ENCODE measurements around the gene SMIM30.
A peak's percentile ranks its signal among the peaks of the same experiment; 100 is the strongest.

Gene SMIM30

DNA sequence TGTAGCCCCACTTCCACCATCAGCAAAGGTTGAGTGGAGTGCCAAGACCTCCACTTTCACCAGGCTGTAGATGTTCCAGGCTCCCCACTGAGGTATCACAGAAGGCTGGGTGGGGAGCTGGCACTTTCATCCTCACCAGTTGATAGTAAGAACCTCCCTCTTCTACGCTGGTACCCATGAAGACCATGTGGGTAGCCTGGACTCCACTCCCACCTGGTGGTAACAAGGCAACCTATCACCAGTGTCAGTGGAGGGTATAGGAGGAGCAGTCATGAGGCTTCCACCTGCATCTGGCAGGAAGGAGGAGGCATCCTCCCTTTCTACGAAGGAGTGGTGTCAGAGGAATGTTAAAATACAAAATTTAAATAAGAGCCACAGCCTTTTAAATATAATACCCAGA, 4.4 kb downstream of the SMIM30 start:
- Histone ChIP-seq H3K27me3 (ENCODE audit: control insufficient read depth, insufficient read depth, low read length) (no peaks in the 10 kb centered on the region), H3K9ac (no peak overlapping the region), H3K27ac (no peak overlapping the region), H3K9me3 (ENCODE audit: control insufficient read depth, low read length) (no peaks in the 10 kb centered on the region), H2AFZ (no peak overlapping the region), H3K36me3 (ENCODE audit: control insufficient read depth, insufficient read depth, low read length) (no peaks in the 10 kb centered on the region), H3K79me2 (no peaks in the 10 kb centered on the region), H3K4me3 (ENCODE audit: low read depth, low read length) (no peak overlapping the region), H3K4me1 (no peaks in the 10 kb centered on the region), H3K4me2 (ENCODE audit: low read length) (no peak overlapping the region)
- TF ChIP-seq, protein P1, sequence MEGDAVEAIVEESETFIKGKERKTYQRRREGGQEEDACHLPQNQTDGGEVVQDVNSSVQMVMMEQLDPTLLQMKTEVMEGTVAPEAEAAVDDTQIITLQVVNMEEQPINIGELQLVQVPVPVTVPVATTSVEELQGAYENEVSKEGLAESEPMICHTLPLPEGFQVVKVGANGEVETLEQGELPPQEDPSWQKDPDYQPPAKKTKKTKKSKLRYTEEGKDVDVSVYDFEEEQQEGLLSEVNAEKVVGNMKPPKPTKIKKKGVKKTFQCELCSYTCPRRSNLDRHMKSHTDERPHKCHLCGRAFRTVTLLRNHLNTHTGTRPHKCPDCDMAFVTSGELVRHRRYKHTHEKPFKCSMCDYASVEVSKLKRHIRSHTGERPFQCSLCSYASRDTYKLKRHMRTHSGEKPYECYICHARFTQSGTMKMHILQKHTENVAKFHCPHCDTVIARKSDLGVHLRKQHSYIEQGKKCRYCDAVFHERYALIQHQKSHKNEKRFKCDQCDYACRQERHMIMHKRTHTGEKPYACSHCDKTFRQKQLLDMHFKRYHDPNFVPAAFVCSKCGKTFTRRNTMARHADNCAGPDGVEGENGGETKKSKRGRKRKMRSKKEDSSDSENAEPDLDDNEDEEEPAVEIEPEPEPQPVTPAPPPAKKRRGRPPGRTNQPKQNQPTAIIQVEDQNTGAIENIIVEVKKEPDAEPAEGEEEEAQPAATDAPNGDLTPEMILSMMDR (IDR thresholded peaks at IDR 0.05) = peak; percentile 45

DNA sequence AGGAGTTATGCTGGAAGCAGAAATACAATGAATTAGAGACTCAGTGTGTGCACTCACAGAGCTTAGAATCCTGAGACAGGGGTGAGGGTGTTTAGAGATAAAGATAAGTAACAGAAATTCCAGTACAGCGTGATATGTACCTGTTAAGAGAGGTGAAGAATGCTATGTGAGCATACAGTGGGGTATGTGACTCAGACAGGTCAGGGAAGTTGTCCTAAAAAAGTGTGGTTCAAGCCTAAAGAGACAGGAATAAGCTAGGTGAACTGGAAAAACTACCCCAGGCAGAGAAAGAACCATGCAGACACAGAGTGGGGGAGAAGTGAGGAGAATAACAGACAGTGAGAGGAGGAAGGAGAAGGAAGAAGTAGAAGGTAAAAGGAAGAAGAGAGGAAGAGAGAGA, 8.6 kb downstream of the SMIM30 start:
- Histone ChIP-seq H3K4me1 (no peaks in the 10 kb centered on the region), H3K79me2 (no peaks in the 10 kb centered on the region), H2AFZ (no peak overlapping the region), H3K4me3 (ENCODE audit: low read depth, low read length) (no peak overlapping the region), H3K9me3 (ENCODE audit: control insufficient read depth, low read length) (no peaks in the 10 kb centered on the region), H3K27me3 (ENCODE audit: control insufficient read depth, insufficient read depth, low read length) (no peaks in the 10 kb centered on the region), H3K9ac (no peak overlapping the region), H3K4me2 (ENCODE audit: low read length) (no peak overlapping the region), H3K27ac (no peak overlapping the region), H3K36me3 (ENCODE audit: control insufficient read depth, insufficient read depth, low read length) (no peaks in the 10 kb centered on the region)
- TF ChIP-seq, protein P1 (IDR thresholded peaks at IDR 0.05) = no peak

DNA sequence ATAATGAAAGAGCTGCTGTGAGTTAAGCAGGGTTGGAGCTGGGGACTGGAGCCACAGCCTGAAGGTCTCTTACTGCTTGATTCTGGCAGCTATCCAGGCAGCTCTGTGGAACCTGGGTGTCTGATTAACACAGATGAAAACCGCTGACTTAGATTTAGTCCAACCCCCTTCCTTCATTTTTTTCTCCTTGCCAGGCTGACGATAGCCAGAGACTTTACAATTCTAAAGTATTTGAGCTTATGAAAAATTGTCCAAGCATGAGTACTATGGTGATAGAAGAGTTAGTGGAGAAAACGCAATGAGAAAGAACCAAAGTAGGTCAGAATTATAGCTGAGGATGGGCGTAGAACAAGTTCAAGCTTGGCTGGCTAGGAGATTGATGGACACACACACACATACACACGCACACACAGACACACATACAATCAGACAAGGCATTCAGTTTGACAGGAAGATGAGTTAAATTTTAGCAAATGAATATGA, 18.2 kb downstream of the SMIM30 start:
- no peak overlapping the region for H3K9ac ChIP-seq
- H3K9me3 ChIP-seq (ENCODE audit: control insufficient read depth, low read length) = no peaks in the 10 kb centered on the region
- peak overlapping the region; percentile 40 for H3K4me3 ChIP-seq (ENCODE audit: low read depth, low read length)
- TF ChIP-seq, protein P1 (IDR thresholded peaks at IDR 0.05) = no peak
- H3K36me3 ChIP-seq (ENCODE audit: control insufficient read depth, insufficient read depth, low read length) = no peaks in the 10 kb centered on the region
- peaks cover 6% of the 10 kb centered on the region for H3K4me1 ChIP-seq
- H2AFZ ChIP-seq = peak overlapping the region; percentile 60
- no peaks in the 10 kb centered on the region for H3K79me2 ChIP-seq
- H3K4me2 ChIP-seq (ENCODE audit: low read length) = peak overlapping the region; percentile 44
- peak overlapping the region; percentile 2 for H3K27ac ChIP-seq
- no peaks in the 10 kb centered on the region for H3K27me3 ChIP-seq (ENCODE audit: control insufficient read depth, insufficient read depth, low read length)

DNA sequence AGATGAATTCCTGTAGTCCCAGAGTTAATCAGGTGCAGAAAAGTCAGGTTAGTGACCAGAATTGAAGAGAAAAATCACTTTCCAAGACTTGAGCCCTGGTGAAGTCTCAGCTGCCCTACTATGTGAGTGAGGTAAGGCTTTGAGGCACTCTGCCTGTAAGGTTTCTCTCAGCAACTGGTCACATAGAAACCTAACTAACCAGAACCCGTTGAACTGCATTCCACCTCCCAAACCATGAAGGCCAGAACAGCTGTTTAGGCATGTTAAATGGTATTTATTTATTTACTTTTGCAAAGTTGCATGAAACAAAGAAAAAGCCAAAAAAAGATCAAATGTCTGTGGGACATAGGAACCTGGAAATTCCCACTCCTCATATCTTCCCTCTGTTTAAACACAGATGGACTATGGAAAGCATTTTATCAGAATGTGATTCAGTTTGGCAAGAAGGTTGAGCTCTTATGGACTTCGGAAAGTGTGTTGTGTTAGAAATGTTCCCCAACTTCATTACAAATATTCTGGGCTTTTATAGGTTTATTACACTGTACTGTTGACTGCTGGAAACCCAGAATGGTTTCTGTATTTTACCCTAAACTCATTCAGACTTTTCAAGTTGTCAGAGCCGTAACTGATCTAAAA, 19.0 kb downstream of the SMIM30 start:
- peak overlapping the region; percentile 2 for H3K27ac ChIP-seq
- H3K4me3 ChIP-seq (ENCODE audit: low read depth, low read length) = peak overlapping the region; percentile 38
- peak overlapping the region; percentile 44 for H3K4me2 ChIP-seq (ENCODE audit: low read length)
- TF ChIP-seq, protein P1 (IDR thresholded peaks at IDR 0.05) = no peak
- H3K36me3 ChIP-seq (ENCODE audit: control insufficient read depth, insufficient read depth, low read length) = no peaks in the 10 kb centered on the region
- H3K9ac ChIP-seq = no peak overlapping the region
- H3K27me3 ChIP-seq (ENCODE audit: control insufficient read depth, insufficient read depth, low read length) = no peaks in the 10 kb centered on the region
- no peaks in the 10 kb centered on the region for H3K79me2 ChIP-seq
- H3K9me3 ChIP-seq (ENCODE audit: control insufficient read depth, low read length) = no peaks in the 10 kb centered on the region
- H3K4me1 ChIP-seq = peaks cover 6% of the 10 kb centered on the region
- peak overlapping the region; percentile 60 for H2AFZ ChIP-seq
